Hematopoietic multipotent progenitor cell treated with erythropoietin and hydrocortisone succinate and interleukin-3 and kit ligand, for 15 days (in vitro differentiated cells): ENCODE results near the gene FBXO34.
A peak's percentile ranks its signal among the peaks of the same experiment; 100 is the strongest.

Experiments used
- DNase-seq: peaks from one replicate; pipeline ENCODE4 v3.0.0-alpha.2; 2015; ENCODE audit warnings: low spot score

The FBXO34 gene

DNA sequence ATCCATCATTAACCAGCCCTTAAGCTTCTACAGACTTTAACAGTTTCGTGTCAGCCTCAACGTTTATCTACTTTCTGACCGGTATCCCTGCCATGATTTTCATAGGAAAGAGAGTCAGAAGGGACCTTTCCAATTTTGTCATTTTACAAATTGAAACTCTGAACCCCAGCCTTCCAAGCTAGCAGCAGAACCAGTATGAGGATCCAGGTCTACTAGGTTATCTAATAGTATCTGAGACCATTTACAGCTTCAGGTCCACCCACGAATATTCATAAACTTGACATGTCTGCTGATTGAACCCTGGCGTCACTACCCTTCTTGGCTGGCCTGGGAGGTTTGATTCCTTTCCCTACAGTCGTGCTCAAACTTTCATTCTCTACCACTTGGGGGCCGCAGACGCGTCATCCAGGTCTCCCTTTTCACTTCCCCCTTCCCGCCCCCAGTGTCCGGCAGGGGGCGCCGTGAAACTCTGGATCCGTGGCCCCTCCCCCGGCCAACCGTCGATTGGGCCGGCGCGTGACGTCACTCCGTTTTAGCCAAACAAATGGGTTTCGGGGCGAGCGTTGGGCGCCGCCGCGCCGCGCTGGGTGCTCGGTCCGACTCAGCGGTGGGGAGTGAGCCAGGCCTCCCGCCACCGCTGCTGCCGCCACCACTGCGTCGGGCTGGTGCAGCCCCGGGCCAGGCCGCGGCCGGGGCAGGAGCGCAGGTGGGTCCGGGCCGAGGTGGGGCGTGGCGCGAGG lies at the start of gene FBXO34:
TSS of gene FBXO34 (plus strand) at position 590 of the 740 bp plus-strand sequence. CDS start 78,970 bp downstream, outside the sequence.
- DNase-seq, result peak; percentile 100

GRCh38 chr14:55221968-55222367 lies 49.3 kb upstream of the FBXO34 start:
- no peak for DNase-seq

DNA sequence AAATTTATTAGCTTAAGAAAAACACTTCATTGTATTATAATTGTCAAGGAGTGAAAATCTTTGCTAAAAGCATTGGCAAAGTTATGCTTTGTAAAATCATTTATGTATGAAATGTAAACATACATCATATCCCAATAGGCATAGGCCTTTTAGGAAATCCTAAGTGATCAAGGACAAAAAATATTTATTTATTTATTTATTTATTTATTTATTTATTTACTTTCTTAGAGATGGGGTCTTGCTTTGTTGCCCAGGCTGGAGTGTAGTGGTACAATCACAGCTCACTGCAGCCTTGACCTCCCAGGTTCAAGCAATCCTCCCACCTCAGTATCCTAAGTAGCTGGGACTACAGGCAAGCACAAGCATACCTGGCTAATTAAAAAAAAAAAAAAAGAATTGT lies 47.9 kb upstream of the FBXO34 start:
- DNase-seq, result no peak

DNA sequence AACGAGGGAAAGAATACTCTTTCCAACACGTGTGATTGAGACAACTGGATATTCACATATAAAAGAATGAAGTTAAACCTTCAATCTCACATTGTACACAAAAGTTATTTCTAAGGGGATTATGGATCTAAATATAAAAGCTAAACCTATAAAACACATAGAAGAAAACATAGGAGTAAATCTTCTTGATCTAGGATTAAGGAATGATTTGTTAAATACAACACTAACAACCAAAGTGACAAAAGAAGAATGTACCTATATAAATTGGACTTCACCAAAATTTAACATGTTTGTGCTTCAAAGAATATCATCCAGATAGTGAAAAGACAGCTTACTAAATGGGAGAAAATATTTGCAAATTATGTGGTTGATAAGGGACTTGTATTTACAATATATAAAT lies 43.0 kb upstream of the FBXO34 start:
- DNase-seq, result no peak

DNA sequence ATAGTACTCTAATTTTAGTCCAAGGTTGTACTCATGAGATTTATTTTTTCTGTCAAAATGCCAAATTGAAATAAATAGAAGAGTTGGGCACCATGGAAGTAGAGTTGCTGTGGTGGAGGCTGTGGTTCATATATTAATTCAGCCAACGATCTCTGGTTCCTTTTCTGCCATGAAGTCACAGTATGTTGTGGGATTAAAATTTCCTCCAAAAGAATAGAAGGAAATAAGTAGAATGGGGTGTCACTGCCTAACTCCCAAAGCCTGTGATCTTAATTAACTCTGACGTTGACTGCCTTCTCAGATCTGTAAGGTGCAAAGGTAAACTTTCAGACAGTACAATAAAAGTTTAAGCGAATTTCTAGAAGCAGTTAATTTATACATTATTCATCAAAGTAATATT lies 37.6 kb upstream of the FBXO34 start:
- DNase-seq, result no peak

DNA sequence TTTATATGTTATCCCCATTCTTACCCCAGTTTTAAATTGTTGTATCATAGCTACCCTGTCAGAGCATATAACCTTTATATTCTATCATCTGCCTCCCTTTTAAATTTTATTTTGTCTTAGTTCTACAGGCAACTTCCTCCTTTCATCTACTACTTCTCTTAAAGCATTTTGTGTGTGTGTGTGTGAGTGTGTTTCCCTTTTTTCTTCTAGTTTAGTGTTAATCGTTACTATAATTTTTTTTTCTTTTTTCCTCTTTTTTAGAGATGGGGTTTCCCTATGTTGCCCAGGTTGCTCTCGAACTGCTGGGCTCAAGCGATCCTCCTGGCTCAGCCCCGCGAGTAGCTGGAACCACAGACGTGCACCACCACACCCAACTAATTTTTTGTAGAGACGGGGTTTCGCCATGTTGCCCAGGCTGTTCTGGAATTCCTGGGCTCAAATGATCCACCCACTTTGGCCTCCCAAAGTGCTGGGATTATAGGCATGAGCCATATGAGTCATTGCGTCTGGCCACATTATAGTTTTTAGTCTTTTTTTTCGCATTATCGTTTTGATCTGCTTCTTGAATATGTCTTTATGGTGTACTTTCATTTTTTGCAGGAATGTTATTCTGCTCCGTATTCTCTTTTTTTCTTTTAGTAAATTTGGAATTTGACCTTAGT lies 33.1 kb upstream of the FBXO34 start:
- no peak for DNase-seq

GRCh38 chr14:55239320-55239719 lies 31.9 kb upstream of the FBXO34 start:
- no peak for DNase-seq

GRCh38 chr14:55240526-55241178 lies 30.6 kb upstream of the FBXO34 start:
- no peak for DNase-seq

DNA sequence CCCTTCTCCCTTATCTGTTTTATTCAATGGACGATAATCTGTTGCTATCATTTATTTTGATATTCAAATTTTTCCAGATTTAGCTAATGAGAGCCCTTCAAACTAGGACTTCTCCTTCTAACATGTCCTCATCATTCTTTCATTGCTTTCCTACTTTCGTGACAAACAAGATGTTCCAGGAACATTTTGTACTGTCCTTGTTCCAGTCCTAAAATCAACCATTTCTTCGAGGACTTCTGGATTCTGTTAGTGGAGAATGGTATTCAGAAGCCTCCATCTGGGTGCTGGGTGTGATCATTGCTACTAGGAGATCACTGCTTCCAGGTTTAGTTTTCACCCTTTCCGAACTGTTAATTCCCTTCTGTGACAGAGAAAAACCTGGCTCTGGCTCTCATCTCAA lies 29.5 kb upstream of the FBXO34 start:
- no peak for DNase-seq

- DNase-seq, result no peak
Measured at GRCh38 chr14:55243386-55243785, 27.8 kb upstream of the FBXO34 start.

DNA sequence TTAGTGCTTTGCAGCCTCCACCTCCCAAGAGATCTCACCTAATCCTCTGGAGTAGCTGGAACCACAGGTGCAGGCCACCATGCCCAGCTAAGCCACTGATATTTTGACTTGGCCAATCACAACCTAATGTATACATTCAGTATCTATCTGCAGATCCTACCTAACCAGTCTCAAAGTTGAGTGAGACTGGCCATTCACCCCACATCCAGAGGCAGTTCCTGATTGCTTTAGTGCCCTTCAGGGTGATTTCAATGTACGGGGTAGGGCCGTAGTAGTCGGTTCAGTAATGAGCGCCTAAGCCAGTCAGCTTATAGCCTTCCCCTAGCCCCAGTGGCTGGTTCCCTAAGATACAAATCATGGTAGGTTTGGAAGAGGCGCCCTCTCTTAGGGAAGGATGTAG lies 27.4 kb upstream of the FBXO34 start:
- no peak for DNase-seq

GRCh38 chr14:55245657-55246268 lies 25.5 kb upstream of the FBXO34 start:
- DNase-seq, result peak; percentile 60

DNA sequence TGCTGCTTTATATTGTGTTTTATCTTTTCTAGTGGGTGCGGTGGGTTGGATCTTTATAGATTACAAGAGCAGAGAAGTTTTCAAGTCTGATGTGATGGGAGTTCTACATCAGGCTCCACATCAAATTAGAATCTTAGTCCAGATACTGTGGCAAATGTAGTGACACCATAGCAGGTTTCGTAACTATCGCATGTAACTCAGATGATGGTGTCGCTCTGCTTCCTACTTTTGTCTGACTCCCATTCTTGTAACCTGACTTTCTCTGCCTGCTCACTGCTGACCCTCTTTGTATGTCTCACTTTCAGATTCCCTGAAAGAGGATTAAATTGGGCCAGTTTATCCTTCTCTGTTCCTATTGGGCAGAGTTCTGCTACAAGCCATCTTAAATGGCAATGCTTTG lies 22.8 kb upstream of the FBXO34 start:
- DNase-seq, result no peak

GRCh38 chr14:55249423-55249822 lies 21.8 kb upstream of the FBXO34 start:
- no peak for DNase-seq

DNA sequence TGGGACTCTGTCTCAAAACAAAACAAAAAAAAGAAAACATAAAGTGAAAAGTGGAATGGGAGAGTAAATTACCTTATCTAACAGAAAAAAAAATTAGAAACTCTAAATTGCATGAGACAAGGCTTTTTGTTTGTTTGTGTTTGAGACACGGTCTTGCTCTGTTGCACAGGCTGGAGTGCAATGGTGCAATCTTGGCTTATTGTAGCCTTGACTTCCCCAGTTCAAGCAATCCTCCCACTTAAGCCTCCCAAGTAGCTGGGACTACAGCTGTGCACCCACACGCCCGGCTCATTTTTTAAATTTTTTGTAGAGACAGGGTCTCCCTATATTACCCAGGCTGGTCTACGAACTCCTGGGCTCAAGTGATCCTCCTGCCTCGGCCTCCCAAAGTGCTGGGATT lies 17.9 kb upstream of the FBXO34 start:
- DNase-seq, result no peak

DNA sequence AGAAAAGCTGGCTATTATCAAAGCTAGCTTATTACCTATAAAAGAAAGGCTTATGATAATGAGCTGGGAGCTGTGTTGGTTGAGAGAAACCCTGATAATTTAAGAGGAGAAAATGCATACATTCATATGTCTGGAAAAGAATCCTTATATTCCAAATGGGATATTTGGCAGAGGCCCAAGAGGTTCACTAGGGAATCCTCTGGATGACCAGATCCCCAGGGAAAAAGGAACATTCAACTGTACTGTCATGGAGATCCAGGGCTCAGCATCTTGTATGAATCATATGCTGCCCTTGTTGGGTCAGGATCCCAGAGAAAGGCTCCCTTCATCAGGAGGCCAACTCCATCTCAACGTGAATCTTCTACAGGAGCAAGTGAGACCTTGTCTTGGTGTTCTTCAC lies 16.6 kb upstream of the FBXO34 start:
- DNase-seq, result no peak

DNA sequence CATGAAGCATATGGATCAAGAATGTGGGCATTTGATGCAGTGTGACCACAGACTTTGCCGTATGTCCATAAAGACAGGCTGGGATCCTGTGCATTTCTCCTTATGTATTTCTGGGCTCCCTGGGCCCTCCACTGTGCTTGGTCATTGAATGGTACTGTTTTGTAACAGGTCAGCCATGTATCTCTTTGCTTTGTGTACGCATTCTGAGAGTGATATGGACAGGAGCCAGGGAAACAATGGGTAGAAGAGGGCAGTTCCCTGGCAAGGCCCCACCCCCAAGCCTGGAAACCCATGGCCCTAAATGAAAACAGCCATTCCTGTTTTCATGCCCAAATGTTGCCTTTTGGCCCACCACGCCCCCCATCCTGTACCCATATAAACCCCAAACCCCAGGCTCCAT lies 15.2 kb upstream of the FBXO34 start:
- DNase-seq, result no peak

- DNase-seq, result no peak
Measured at GRCh38 chr14:55256586-55256985, 14.6 kb upstream of the FBXO34 start.

- no peak for DNase-seq
Measured at GRCh38 chr14:55265197-55265596, 6.0 kb upstream of the FBXO34 start.

GRCh38 chr14:55267820-55268219 lies 3.4 kb upstream of the FBXO34 start:
- no peak for DNase-seq

- peak; percentile 75 for DNase-seq
Measured at GRCh38 chr14:55271572-55272298, 514 bp downstream of the FBXO34 start.

- DNase-seq, result no peak
Measured at GRCh38 chr14:55272387-55272786, 1.2 kb downstream of the FBXO34 start.
